Left lung (tissue), 10 donors: ENCODE data around the gene ZFC3H1. TPM values are rescaled to one million over a fixed set of nuclear protein-coding genes. Genes with fewer than 3 reads are reported as not detected.

Source experiments
- ATAC-seq: fragments of 200-7000 bp; cut with Tn5 transposase; one replicate; pipeline ENCODE4 v1.9.1; 2020; ENCODE audit warnings: moderate library complexity
- DNase-seq, 4 donors: peaks; one replicate each; pipeline ENCODE4 v3.0.0-alpha.2; 2013 to 2020
- H3K27ac ChIP-seq, 2 donors: fragments of 200-600 bp; sonication (generic) in 1 of 2; one replicate each; pipeline versions ENCODE4 v1.5.0 to v1.8.0; 2020 to 2021
- H3K27me3 ChIP-seq, 2 donors: fragments of 200-600 bp; sonication (generic) in 1 of 2; one replicate each; pipeline versions ENCODE4 v1.5.0 to v1.8.0; 2020 to 2021
- H3K36me3 ChIP-seq, 2 donors: fragments of 200-600 bp; sonication (generic) in 1 of 2; one replicate each; pipeline versions ENCODE4 v1.5.0 to v1.8.0; 2020 to 2021
- H3K4me1 ChIP-seq, 2 donors: fragments of 200-600 bp; one replicate each; pipeline ENCODE4 v1.8.0; 2021
- H3K4me3 ChIP-seq, 2 donors: fragments of 200-600 bp; sonication (generic) in 1 of 2; one replicate each; pipeline versions ENCODE4 v1.5.0 to v1.8.0; 2020 to 2021; ENCODE audit warnings: mild to moderate bottlenecking in 1 of 2
- H3K9me3 ChIP-seq, 2 donors: fragments of 200-600 bp; sonication (generic) in 1 of 2; one replicate each; pipeline versions ENCODE4 v1.5.0 to v1.8.0; 2020 to 2021
- CTCF ChIP-seq, 2 donors: fragments of 200-600 bp; sonication (generic) in 1 of 2; IDR thresholded peaks; one replicate each; pipeline versions ENCODE4 v1.5.0 to v1.8.0; 2021; ENCODE audit warnings: antibody characterized with exemption in 2 of 2
- intact Hi-C, 2 donors: fragments of 100-400 bp; cut with DNase I; formaldehyde crosslinking; loops; one replicate each; pipeline versions ENCODE4 v1.11.2 to v1.14.2; 2022
- polyA plus RNA-seq, 6 donors: library from polyadenylated mRNA; unstranded; fragments of 120-200 nt; gene quantifications; one replicate each; pipeline ENCODE4 v1.2.1, GENCODE V29; 2013; ENCODE audit not compliant: insufficient read length in 6 of 6
- total RNA-seq, 2 donors: library from RNA; stranded (reverse); fragmentation: NEBNext Ultra II Directional; extraction: Animal tissue kit (Norgen Biotek cat#: 25700); gene quantifications; one replicate each; pipeline ENCODE4 v1.2.1, GENCODE V29; 2021
- donor health status: DM: no; HTN: yes; CAD: no.
- donor health status: DM: no; HTN: no; CAD: no.

The ZFC3H1 gene
- total and polyA plus RNA-seq, 8 donors, result 40.7 to 95.6 (median 71.0) TPM

GRCh38 chr12:71648537-71648936, 15.1 kb downstream of the ZFC3H1 start:
- intact Hi-C loops, result no loop called here
- Histone ChIP-seq H3K36me3 (peaks cover 0 to 76% of the 10 kb centered on the region in 2 donors), H3K27ac (no peak overlapping the region), H3K4me1 (peaks cover 3 to 57% of the 10 kb centered on the region in 2 donors), H3K27me3 (no peaks in the 10 kb centered on the region), H3K9me3 (no peaks in the 10 kb centered on the region), H3K4me3 (no peak overlapping the region)
- DNase-seq (no peak), ATAC-seq (no peak)
- TF ChIP-seq CTCF (IDR thresholded peaks at IDR 0.05), result no peak

- H3K27ac ChIP-seq, result peak overlapping the region in 1 of 2 donors; percentile 70
- intact Hi-C loops, result no loop called here
- H3K4me1 ChIP-seq, result peaks cover 3 to 49% of the 10 kb centered on the region in 2 donors
- no peaks in the 10 kb centered on the region for H3K27me3 ChIP-seq
- DNase-seq, result no peak
- no peak for TF ChIP-seq CTCF (IDR thresholded peaks at IDR 0.05)
- H3K4me3 ChIP-seq, result no peak overlapping the region
- peaks cover 0 to 85% of the 10 kb centered on the region in 2 donors for H3K36me3 ChIP-seq
- H3K9me3 ChIP-seq, result no peaks in the 10 kb centered on the region
- ATAC-seq, result no peak
These were observed 17.1 kb downstream of the ZFC3H1 start for GRCh38 chr12:71646512-71646911.

- no peaks in the 10 kb centered on the region for H3K9me3 ChIP-seq
- no peaks in the 10 kb centered on the region for H3K27me3 ChIP-seq
- H3K4me3 ChIP-seq, result no peak overlapping the region
- no peak for DNase-seq
- H3K27ac ChIP-seq, result peak overlapping the region in 1 of 2 donors; percentile 70
- peaks cover 0 to 87% of the 10 kb centered on the region in 2 donors for H3K36me3 ChIP-seq
- TF ChIP-seq CTCF (IDR thresholded peaks at IDR 0.05), result no peak
- H3K4me1 ChIP-seq, result peaks cover 3 to 39% of the 10 kb centered on the region in 2 donors
- intact Hi-C loops, result no loop called here
- peak; percentile 41 for ATAC-seq
These were observed 18.4 kb downstream of the ZFC3H1 start for GRCh38 chr12:71645268-71645667.

GRCh38 chr12:71642264-71642663, 21.4 kb downstream of the ZFC3H1 start:
- Histone ChIP-seq H3K4me1 (peaks cover 3 to 19% of the 10 kb centered on the region in 2 donors), H3K27ac (no peak overlapping the region), H3K4me3 (no peak overlapping the region), H3K36me3 (peaks cover 0 to 100% of the 10 kb centered on the region in 2 donors), H3K9me3 (no peaks in the 10 kb centered on the region), H3K27me3 (no peaks in the 10 kb centered on the region)
- intact Hi-C loops, result no loop called here
- ATAC-seq, result no peak
- no peak for TF ChIP-seq CTCF (IDR thresholded peaks at IDR 0.05)
- DNase-seq, result no peak

- intact Hi-C loops, result no loop called here
- TF ChIP-seq CTCF (IDR thresholded peaks at IDR 0.05), result no peak
- no peaks in the 10 kb centered on the region for H3K9me3 ChIP-seq
- no peak overlapping the region for H3K27ac ChIP-seq
- H3K36me3 ChIP-seq, result peaks cover 0 to 99% of the 10 kb centered on the region in 2 donors
- ATAC-seq (no peak), DNase-seq (no peak)
- peaks cover 3 to 19% of the 10 kb centered on the region in 2 donors for H3K4me1 ChIP-seq
- H3K4me3 ChIP-seq, result no peak overlapping the region
- no peaks in the 10 kb centered on the region for H3K27me3 ChIP-seq
These were observed 22.3 kb downstream of the ZFC3H1 start for GRCh38 chr12:71641390-71641789.
